HG02981 (cell line): ENCODE results near the gene UBN1.

Source experiments
- ATAC-seq: cut with Tn5 transposase; IDR thresholded peaks from one replicate; pipeline ENCODE4 v1.9.1; 2021; ENCODE audit warnings: mild to moderate bottlenecking, moderate library complexity; ENCODE audit not compliant: unreplicated experiment

The UBN1 gene

DNA sequence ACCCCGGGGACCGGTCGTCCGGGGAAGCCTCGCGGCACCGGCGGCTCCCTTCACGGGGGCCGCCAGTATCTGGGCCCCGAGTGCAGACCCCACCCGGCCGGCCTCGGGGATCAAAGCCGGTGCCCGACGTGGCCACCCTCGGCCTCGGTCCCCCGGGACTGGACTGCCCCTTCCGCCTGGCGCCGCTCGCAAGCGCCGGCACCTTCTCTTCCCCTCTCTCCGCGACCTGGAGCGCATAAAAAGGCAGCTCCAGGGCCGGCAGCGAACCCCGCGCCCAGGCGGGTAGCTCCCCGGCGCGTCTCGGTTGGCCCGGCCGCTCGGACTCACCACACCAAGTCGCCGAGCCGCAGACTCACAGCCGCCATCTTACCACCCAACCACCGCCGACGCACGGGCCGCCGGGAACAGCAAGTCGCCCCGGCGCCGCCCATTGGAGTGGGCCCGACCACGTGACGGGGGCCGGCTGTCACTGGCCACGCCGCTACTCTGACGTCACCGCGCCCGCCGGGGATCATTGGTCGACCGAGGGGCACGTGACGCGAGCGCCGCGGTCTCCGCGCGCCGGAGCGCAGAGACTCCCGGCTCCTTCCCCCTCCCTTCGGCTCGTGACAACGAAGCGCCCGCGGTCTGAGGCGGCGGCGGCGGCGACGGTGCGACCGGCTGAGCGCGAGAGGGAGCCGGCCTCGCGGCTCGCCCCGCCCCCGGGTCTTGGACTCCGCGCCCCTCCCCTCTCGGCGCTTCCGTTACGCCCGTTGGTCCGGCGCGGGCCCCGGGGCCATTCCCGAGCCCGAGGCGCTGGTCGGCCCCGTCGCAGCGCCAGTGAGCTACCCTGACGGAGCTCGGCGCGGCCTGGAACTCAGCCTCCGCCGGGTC lies at the start of gene UBN1, which contains the start of gene GLYR1:
Gene UBN1, plus strand, starts transcription at position 581 of the 873 bp plus-strand sequence. CDS start 5,437 bp downstream, outside the sequence.
Gene GLYR1, minus strand, starts transcription at position 388 of the 873 bp plus-strand sequence. Its CDS starts 23 bp downstream, at position 365.
- peak; percentile 83 for ATAC-seq

GRCh38 chr16:4797805-4798252 lies 49.5 kb upstream of the UBN1 start:
- no peak for ATAC-seq

DNA sequence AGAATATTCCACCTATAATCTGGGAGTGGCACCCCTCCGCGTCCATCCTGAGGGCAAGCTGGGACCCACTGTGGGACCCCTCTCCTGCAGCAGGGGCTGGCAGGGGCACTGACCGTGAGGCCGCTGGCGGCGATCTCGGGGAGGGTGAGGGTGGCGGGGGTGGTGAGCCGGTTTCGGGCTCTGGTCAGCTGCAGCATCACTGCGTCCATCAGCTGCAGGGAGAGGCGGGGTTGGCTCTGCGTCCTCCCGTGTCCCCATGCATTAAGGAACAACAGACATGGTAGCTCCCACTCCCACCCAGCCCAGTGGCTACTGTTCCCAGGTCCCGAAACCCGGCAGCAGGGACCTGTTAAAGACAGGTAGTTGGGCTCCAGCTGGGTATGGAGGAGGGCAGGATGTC lies 48.8 kb upstream of the UBN1 start:
- ATAC-seq, result no peak

DNA sequence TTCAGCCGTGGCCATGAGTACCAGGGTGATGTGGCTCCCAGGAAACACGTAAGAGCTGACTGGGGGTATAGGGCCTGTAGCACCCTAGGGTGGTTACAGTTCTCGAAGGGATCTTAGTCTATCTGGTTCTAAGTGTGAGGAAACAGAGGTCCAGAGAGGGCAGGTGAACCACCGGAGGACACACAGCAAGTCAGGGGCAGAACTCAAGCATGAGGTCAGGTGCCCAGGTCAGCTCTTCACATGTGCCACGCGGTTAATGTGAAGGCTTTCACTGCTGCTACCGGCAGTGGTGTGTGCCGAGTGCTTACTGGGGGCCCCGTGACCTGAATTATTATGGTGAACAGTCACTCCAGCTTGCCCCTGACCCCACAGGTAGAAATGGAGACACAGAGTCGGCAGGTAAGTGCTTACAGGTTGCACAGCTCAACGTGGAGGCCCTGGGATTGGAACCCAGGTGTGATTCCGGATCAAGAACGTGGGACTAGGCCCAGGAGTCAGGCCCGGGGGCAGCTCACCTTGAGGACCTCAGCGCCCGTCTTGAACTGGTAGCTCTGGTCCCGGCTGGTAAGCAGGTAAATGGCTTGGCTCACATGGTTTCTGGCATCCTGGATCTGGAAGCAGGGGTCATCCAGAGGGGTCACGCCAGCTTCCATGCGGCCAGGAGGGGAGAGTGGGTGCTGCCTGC lies 48.0 kb upstream of the UBN1 start:
- no peak for ATAC-seq

DNA sequence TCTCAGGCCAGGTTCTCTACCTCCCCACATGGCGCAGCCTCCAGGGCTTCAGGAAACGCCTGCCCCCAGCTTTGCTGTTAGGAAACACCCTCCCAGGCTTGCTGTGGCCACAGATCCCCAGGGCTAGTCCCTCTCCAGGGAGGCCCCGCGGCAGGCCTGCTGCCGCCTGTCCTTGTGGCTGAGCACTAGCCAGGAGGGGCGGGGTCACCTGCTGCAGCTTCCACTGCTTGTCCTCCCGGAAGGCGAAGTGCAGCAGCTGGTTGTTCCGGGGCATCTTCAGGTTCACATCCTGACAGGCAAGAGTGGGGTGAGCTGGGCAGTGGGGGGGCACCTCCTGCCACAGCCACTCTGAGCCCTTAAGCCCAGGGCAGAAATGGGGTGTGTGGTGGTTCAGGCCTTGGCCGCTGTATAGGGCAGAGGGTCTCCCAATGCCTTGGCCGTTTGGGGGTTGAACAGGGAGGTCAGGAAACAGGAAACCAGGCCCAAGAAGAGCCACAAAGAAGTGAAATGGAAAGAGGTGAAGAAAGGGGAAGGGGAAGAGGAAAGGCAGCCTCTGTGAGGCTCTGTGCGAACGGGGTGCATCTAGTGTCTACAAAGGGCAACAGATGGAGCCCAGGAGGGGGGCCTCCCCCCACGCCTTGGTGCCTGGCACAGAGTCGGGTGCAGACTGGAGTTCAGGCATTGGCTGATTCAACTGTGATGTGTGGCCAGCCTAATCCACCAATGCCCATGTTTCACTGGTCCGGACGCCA lies 46.8 kb upstream of the UBN1 start:
- no peak for ATAC-seq

- no peak for ATAC-seq
Observed at GRCh38 chr16:4801051-4801961, 46.0 kb upstream of the UBN1 start.

DNA sequence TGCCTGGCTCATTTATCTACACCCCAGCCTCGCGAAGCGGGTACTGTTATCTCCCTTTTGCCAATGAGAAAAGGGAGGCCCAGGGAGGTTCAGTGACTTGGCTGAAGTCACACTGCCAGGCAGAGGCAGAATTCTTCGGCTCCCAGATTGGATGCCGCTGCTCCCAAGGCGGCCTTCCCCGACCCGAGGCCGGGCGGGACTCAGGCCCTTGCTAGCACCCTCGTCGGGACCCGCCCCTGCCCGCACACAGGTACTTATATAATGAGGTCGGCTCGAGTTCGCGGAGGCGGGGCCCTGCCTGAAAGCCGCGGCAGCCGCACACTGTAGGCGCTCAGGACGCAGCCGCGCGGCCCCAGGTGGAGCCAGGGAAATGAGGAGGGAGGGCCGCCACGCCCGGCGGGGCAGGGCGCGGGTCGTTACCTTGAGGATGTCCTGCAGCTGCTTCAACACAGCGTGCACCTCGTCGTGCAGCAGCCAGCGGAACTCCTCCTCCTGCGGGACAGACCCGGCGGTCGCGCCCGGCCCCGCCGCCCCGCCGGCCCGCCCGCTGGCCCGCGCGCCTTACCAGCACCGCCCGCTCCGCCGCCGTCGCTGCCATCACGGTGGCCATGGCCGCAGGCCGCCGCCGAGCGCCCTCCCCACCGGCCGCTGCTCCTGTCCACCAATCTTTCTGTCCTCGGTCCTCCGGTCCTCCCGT lies 45.2 kb upstream of the UBN1 start, which contains the start of gene ROGDI:
Gene ROGDI, minus strand, starts transcription at position 672 of the 697 bp plus-strand sequence. Its CDS starts 62 bp downstream, at position 610.
- peak; percentile 41 for ATAC-seq

- peak; percentile 93 for ATAC-seq
Observed at GRCh38 chr16:4802659-4803287, 44.5 kb upstream of the UBN1 start.

DNA sequence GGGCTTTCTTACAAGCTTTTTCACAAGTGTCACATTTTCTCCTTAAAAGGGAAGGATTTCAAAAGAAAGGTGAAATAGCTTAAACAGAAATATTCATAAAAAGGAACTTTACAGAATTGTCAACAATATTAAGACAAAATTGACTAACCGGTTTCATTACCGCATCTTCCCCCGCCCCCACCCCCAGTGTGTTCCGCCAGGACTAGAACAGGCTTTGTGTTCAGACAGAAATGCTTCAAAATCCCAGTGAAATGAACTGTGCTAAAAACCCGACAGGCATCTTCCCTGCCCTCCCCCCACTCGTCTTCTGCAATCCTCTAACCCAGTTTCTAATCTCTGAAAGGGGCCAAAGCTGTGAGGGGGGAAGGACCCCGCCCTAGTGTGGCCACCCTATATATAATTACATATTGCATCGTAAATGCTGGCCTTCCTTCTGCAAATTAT lies 43.9 kb upstream of the UBN1 start:
- ATAC-seq, result no peak

- no peak for ATAC-seq
Observed at GRCh38 chr16:4803898-4804762, 43.2 kb upstream of the UBN1 start.

DNA sequence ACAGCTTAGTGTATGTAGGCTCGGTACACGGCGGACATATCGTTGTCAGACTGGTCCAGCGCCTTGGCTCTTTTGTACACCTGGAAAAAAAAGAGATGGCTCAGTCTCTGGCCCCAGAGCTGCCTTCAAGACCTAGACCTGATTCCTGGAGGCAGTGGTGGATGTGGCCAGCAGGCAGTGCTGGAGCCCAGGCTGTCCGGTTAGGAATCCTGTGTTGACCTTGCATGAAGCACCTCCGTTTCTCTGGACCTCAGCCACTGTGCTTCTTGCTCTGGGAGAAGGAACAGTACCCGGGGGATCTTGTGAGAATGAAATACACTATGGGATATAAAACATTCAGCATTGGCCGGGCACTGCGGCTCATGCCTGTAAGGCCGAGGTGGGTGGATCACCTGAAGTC lies 42.0 kb upstream of the UBN1 start:
- ATAC-seq, result no peak

DNA sequence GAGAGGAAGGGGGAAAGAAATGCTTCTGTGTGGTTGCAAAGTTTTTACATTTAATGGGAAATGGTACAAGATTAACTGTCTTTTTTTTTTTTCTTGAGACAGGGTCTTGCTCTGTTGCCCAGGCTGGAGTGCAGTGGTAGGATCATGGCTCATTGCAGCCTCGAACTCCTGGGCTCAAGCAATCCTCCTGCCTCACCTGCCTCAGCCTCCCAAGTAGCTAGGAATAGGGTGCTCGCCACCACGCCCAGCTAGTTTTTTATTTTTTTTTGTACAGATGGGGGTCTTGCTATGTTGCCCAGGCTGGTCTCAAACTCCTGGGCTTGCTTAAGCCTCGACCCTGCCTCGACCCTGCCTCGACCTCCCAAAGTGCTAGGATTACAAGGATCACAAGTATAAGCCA lies 41.0 kb upstream of the UBN1 start:
- no peak for ATAC-seq

DNA sequence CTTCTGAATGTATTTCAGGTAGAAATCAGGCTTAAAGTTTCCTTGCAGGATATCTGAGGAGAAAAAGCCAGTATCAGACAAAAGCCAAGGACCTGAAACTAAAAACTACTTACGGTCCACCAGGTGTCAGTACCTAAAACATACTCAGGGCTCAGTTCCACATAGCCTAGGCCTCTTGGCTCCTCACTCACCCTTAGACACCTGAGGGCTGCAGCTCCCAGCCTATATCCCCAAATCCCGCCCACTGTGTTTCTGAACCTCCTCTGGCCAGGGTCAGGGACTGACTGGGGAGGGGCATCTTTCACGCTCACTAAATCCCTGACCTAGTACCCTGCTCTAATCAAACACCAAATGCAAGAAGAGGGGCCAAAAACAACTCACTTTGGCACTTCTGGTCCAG lies 36.0 kb upstream of the UBN1 start:
- no peak for ATAC-seq

DNA sequence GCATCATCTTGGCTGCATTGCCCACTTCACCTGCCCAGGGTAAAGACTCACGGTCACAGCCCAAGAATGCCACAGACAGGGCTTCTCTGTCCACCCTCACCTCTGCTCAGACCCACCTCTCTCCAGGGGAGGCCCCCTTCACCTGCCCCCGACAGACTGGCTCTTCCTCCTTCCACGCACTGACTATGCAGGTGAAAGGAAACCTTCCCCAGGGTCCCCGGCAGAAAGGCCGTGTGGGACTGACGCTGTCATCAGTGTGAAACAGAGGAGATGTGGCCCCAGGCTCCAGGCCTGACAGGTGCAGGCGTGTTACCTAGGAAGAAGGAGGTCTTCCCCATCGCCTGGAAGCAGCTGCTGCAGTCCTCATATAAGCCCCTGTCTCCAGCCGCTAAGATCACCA lies 35.5 kb upstream of the UBN1 start:
- no peak for ATAC-seq

DNA sequence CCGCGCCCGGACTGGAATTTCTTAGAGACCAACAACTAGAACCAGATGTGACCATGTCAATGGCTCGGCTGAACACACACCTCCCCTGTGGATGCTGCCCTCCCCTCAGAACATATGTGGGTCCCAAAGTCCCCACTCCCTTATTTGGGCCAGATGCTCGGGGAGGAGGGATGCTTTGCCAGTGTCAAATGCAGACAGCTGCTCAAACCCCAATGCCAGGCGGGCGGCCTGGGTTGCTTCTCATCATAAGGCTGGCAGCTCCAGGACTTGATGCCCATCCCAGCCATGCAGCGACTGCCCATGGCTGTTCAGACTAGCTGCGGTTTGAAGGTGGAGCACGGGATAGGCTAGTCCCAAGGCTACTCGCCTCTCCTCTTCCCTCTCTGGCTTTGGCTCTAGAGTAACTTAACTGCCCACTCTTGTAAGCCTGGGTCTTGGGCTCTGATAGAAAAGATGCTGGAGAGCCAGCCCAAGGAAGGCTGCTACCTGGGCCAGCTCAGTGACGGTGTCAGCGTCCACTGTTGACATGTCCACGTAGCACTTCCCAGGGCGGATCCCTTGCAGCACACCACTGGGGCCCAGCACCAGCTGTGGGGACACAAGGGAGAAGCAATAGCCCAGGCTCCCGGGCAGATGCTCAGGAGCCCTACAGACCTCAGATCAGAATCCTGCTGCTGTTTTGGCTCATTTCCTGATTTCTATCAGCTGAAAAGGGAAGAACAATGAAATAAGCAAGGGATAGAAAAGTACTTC lies 33.9 kb upstream of the UBN1 start:
- ATAC-seq, result no peak

GRCh38 chr16:4814046-4814445 lies 33.2 kb upstream of the UBN1 start:
- no peak for ATAC-seq

DNA sequence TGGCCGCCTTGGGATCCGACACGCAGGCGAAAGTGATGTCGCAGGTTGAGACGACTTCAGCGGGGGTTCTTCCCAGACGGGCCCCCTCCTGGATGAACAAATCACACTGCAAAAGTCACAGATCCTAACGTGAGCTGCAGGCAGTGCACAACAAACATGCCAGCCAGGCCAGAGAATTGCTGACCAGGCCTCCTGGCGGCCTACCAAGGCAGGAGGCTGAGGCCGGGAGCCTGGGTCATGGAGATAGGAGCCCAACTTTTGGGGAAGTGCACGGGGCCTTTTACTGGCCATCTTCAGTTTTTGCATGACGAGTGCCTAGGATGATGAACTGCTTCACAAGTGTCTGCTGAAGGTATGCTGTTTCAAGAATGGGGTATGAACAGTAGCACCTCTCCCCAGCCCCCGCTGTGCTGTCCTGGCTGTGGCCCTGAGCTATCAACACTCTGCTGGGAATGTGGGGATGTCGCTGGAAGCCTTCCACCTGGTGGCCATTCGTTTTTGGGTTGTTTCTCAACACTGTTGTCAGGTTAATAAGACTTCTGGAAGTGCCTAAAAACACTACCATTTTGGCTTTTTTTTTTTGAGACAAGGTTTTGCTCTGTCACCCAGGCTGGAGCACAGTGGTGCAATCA lies 32.6 kb upstream of the UBN1 start:
- ATAC-seq, result no peak
